Osteocyte (in vitro differentiated cells): ENCODE data around the gene AATK. TPM values are rescaled to one million over a fixed set of nuclear protein-coding genes. Genes with fewer than 3 reads are reported as not detected.

Source experiments
- DNase-seq: peaks from one replicate; pipeline ENCODE4 v3.0.0; 2021; ENCODE audit warnings: mixed read lengths; ENCODE audit not compliant: unreplicated experiment; ENCODE audit errors: extremely low spot score
- H3K27ac Mint-ChIP-seq: one replicate; pipeline ENCODE4 v1.8.0; 2021; ENCODE audit warnings: mild to moderate bottlenecking, mixed read lengths; ENCODE audit not compliant: unreplicated experiment
- H3K27me3 Mint-ChIP-seq: one replicate; pipeline ENCODE4 v1.8.0; 2021; ENCODE audit warnings: mixed read lengths; ENCODE audit not compliant: unreplicated experiment
- H3K36me3 Mint-ChIP-seq: one replicate; pipeline ENCODE4 v1.8.0; 2021; ENCODE audit warnings: mixed read lengths; ENCODE audit not compliant: unreplicated experiment
- H3K4me1 Mint-ChIP-seq: one replicate; pipeline ENCODE4 v1.8.0; 2021; ENCODE audit warnings: mixed read lengths; ENCODE audit not compliant: unreplicated experiment
- H3K4me3 Mint-ChIP-seq: one replicate; pipeline ENCODE4 v1.8.0; 2021; ENCODE audit warnings: mild to moderate bottlenecking, moderate library complexity, mixed read lengths; ENCODE audit not compliant: unreplicated experiment
- H3K9me3 Mint-ChIP-seq: one replicate; pipeline ENCODE4 v1.8.0; 2021; ENCODE audit warnings: mixed read lengths; ENCODE audit not compliant: unreplicated experiment
- total RNA-seq: library from RNA; stranded (reverse); gene quantifications from 2 replicates; pipeline ENCODE4 v1.2.1, GENCODE V29; 2021
- TF ChIP-seq, protein P1 (sequence below): fragments of 200-600 bp; sonication (generic); IDR thresholded peaks from 2 replicates; pipeline ENCODE4 v1.5.0; 2021; ENCODE audit warnings: antibody characterized with exemption, mild to moderate bottlenecking, moderate library complexity

The AATK gene
- total RNA-seq, 1 donor from 2014 or later, result not detected

- Mint-ChIP-seq H3K4me3 (no peak overlapping the region), H3K4me1 (peaks cover 9% of the 10 kb centered on the region), H3K9me3 (peaks cover 18% of the 10 kb centered on the region), H3K27me3 (peaks cover 5% of the 10 kb centered on the region), H3K27ac (no peak overlapping the region), H3K36me3 (peaks cover 7% of the 10 kb centered on the region)
- TF ChIP-seq, protein P1, sequence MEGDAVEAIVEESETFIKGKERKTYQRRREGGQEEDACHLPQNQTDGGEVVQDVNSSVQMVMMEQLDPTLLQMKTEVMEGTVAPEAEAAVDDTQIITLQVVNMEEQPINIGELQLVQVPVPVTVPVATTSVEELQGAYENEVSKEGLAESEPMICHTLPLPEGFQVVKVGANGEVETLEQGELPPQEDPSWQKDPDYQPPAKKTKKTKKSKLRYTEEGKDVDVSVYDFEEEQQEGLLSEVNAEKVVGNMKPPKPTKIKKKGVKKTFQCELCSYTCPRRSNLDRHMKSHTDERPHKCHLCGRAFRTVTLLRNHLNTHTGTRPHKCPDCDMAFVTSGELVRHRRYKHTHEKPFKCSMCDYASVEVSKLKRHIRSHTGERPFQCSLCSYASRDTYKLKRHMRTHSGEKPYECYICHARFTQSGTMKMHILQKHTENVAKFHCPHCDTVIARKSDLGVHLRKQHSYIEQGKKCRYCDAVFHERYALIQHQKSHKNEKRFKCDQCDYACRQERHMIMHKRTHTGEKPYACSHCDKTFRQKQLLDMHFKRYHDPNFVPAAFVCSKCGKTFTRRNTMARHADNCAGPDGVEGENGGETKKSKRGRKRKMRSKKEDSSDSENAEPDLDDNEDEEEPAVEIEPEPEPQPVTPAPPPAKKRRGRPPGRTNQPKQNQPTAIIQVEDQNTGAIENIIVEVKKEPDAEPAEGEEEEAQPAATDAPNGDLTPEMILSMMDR, result no peak
- no peak for DNase-seq
Observed at GRCh38 chr17:81170727-81171494, 4.9 kb upstream of the AATK start.

DNA sequence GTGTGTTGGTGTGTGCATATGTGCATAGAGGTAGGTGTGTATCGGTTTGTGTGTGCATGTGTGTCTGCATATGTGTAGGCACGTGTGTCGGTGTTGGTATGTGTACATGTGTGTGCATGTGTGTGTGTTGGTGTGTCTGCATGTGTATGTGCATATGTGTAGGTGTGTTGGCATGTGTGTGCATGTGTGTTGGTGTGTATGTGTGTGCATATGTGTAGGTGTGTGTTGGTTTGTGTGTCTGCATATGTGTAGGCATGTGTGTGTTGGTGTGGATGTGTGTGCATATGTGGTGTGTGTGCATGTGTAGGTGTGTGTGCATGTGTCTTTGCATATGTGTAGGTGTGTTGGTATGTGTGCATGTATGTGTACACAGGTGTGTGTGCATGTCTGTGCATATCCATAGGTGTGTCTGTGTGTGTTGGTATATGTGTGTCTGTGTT is 3.9 kb upstream of the AATK start:
- Mint-ChIP-seq H3K9me3 (peaks cover 8% of the 10 kb centered on the region), H3K4me1 (peaks cover 9% of the 10 kb centered on the region), H3K4me3 (no peak overlapping the region), H3K27me3 (peaks cover 5% of the 10 kb centered on the region), H3K36me3 (no peaks in the 10 kb centered on the region), H3K27ac (no peak overlapping the region)
- TF ChIP-seq, protein P1, result no peak
- no peak for DNase-seq

- peaks cover 7% of the 10 kb centered on the region for H3K4me1 Mint-ChIP-seq
- peaks cover 5% of the 10 kb centered on the region for H3K27me3 Mint-ChIP-seq
- no peak overlapping the region for H3K4me3 Mint-ChIP-seq
- H3K27ac Mint-ChIP-seq, result no peak overlapping the region
- no peaks in the 10 kb centered on the region for H3K9me3 Mint-ChIP-seq
- TF ChIP-seq, protein P1, result no peak
- H3K36me3 Mint-ChIP-seq, result no peaks in the 10 kb centered on the region
- no peak for DNase-seq
Observed at GRCh38 chr17:81167638-81168037, 1.6 kb upstream of the AATK start.

DNA sequence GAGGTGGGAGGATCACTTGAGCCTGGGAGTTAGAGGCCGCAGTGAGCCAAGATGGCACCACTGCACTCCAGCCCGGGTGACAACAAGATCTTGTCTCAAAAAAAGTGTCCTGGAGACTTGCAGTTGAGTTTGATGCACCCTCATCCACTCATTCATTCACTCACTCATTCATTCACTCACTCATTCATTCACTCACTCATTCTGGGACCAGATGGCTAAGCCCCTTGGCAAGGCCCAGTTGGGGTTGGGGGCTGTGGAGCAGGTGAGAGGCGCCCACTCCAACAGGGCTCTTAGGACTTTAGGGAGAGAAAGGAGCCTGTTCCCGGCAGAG is 1.1 kb upstream of the AATK start:
- peaks cover 7% of the 10 kb centered on the region for H3K4me1 Mint-ChIP-seq
- H3K27me3 Mint-ChIP-seq, result peaks cover 5% of the 10 kb centered on the region
- DNase-seq, result no peak
- H3K4me3 Mint-ChIP-seq, result peak overlapping the region; percentile 24
- no peak overlapping the region for H3K27ac Mint-ChIP-seq
- TF ChIP-seq, protein P1, result no peak
- no peaks in the 10 kb centered on the region for H3K36me3 Mint-ChIP-seq
- H3K9me3 Mint-ChIP-seq, result no peaks in the 10 kb centered on the region

DNA sequence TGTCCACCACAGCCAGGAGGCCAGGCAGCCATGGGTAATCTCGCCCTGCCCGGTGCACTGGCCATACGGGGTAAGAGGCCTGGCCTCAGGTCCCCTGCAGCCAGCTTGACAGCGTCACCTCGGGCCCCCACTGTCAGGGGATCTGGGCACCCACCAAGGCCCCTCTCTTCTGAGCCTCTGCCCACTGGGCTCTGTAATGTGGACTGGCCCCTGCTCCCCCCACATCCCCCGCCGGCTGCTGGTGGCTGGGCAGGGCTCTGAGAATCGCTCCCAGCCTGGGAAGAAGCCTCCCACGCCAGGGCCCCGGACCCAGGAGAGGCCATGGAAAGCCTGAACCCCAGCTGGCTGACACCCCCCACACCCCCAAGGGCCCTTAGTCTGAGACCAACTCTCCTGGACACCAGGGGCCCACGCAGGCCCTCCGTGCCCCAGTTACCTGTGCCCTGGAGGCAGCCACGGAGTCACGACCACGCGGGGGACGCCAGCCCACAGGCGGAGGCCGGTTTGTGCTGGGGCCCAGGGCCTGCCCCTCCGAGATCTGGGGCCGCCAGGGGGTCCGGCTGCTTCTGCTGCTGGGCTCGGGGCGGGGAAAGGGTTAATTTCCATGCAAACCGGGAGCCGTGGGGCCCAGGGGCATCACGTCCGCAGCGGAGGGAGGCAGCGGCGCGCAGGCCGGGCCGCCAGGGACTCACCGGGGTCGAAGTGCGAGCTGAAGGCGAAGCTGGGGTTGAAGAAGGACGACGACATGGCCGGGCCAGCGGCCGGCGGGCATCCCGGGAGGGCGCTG is 582 bp downstream of the AATK start, which contains the start of gene PVALEF:
PVALEF (plus strand) TSS at position 262 of the 787 bp plus-strand sequence. CDS start 15,720 bp downstream, outside the sequence.
- Mint-ChIP-seq H3K4me3 (peak within 1 kb of the TSS; percentile 32), H3K27ac (no peak within 1 kb of the TSS), H3K9me3 (no peaks in the 10 kb centered on the region), H3K4me1 (peaks cover 2% of the 10 kb centered on the region), H3K27me3 (peaks cover 5% of the 10 kb centered on the region), H3K36me3 (no peaks in the 10 kb centered on the region)
- DNase-seq, result no peak
- TF ChIP-seq, protein P1, result no peak
